Natural killer cell treated with Interleukin-12 subunit alpha and Interleukin-12 subunit beta and Interleukin-15 and Interleukin-18, amount 100 ng/mL, for 72 hours (primary cell): ENCODE measurements around the gene SYNDIG1L. TPM values are rescaled to one million over a fixed set of nuclear protein-coding genes. Genes with fewer than 3 reads are reported as not detected.
"Not testable (repeated sequence)": the region's sequence is repeated elsewhere in the genome, so short reads cannot be mapped to it uniquely, and the experiment has no call there.

Experiments used
- ATAC-seq, 2 donors: fragments of 150-1000 bp; cut with Tn5 transposase in 1 of 2; sonication (Bioruptor Pico), chemical (Tn5 transposase) in 1 of 2; 2 replicates each; pipeline ENCODE4 v1.10.0; 2021
- DNase-seq: peaks from one replicate; pipeline ENCODE4 v3.0.0; 2022; ENCODE audit warnings: low spot score
- H3K27ac Mint-ChIP-seq, 2 donors: 1 replicate in 1 of 2; 2 replicates in 1 of 2; pipeline ENCODE4 v1.8.0; 2022; ENCODE audit warnings: mixed read lengths in 2 of 2, mild to moderate bottlenecking in 1 of 2, moderate library complexity in 1 of 2
- H3K27me3 Mint-ChIP-seq, 2 donors: 1 replicate in 1 of 2; 2 replicates in 1 of 2; pipeline ENCODE4 v1.8.0; 2022; ENCODE audit warnings: mixed read lengths in 2 of 2
- H3K36me3 Mint-ChIP-seq: one replicate; pipeline ENCODE4 v1.8.0; 2022; ENCODE audit warnings: mixed read lengths
- H3K4me1 Mint-ChIP-seq, 2 donors: 1 replicate in 1 of 2; 2 replicates in 1 of 2; pipeline ENCODE4 v1.8.0; 2022; ENCODE audit warnings: low read depth in 2 of 2, mixed read lengths in 2 of 2, mild to moderate bottlenecking in 1 of 2
- H3K4me3 Mint-ChIP-seq: one replicate; pipeline ENCODE4 v1.8.0; 2022; ENCODE audit warnings: mixed read lengths
- H3K9me3 Mint-ChIP-seq: 2 replicates; pipeline ENCODE4 v1.8.0; 2022; ENCODE audit warnings: mixed read lengths
- total RNA-seq, 2 donors: library from RNA; stranded (reverse); gene quantifications; one replicate each; pipeline ENCODE4 v1.2.3, GENCODE V29; 2022

SYNDIG1L gene
- total RNA-seq, 2 donors from 2014 or later = not detected

GRCh38 chr14:74456684-74457564, 30.9 kb upstream of the SYNDIG1L start:
- no peak overlapping the region for H3K27ac Mint-ChIP-seq
- no peak overlapping the region for H3K4me3 Mint-ChIP-seq
- H3K27me3 Mint-ChIP-seq = peaks cover 29 to 31% of the 10 kb centered on the region in 2 donors
- H3K9me3 Mint-ChIP-seq = no peaks in the 10 kb centered on the region
- DNase-seq (no peak), ATAC-seq (no peak)
- H3K4me1 Mint-ChIP-seq = no peaks in the 10 kb centered on the region
- no peaks in the 10 kb centered on the region for H3K36me3 Mint-ChIP-seq

GRCh38 chr14:74454397-74454796, 28.4 kb upstream of the SYNDIG1L start:
- not testable (repeated sequence) for H3K4me3 Mint-ChIP-seq, DNase-seq, H3K9me3 Mint-ChIP-seq, ATAC-seq, H3K27ac Mint-ChIP-seq, H3K36me3 Mint-ChIP-seq, H3K4me1 Mint-ChIP-seq
- peaks cover 19 to 22% of the 10 kb centered on the region in 2 donors for H3K27me3 Mint-ChIP-seq

GRCh38 chr14:74444866-74445265, 18.9 kb upstream of the SYNDIG1L start:
- Mint-ChIP-seq H3K4me1 (no peaks in the 10 kb centered on the region), H3K27me3 (peaks cover 26 to 34% of the 10 kb centered on the region in 2 donors), H3K4me3 (no peak overlapping the region), H3K36me3 (no peaks in the 10 kb centered on the region), H3K9me3 (no peaks in the 10 kb centered on the region), H3K27ac (no peak overlapping the region)
- ATAC-seq = no peak
- no peak for DNase-seq

- H3K27ac Mint-ChIP-seq = no peak overlapping the region
- no peaks in the 10 kb centered on the region for H3K4me1 Mint-ChIP-seq
- peaks cover 12 to 23% of the 10 kb centered on the region in 2 donors for H3K27me3 Mint-ChIP-seq
- no peaks in the 10 kb centered on the region for H3K9me3 Mint-ChIP-seq
- no peak for ATAC-seq
- no peak overlapping the region for H3K4me3 Mint-ChIP-seq
- H3K36me3 Mint-ChIP-seq = no peaks in the 10 kb centered on the region
- no peak for DNase-seq
Measured at GRCh38 chr14:74442757-74443156, 16.7 kb upstream of the SYNDIG1L start.

GRCh38 chr14:74441113-74441512, 15.1 kb upstream of the SYNDIG1L start:
- H3K27me3 Mint-ChIP-seq = peaks cover 18 to 19% of the 10 kb centered on the region in 2 donors
- no peak overlapping the region for H3K4me3 Mint-ChIP-seq
- H3K9me3 Mint-ChIP-seq = no peaks in the 10 kb centered on the region
- H3K36me3 Mint-ChIP-seq = no peaks in the 10 kb centered on the region
- DNase-seq (no peak), ATAC-seq (no peak)
- H3K27ac Mint-ChIP-seq = no peak overlapping the region
- H3K4me1 Mint-ChIP-seq = no peaks in the 10 kb centered on the region

GRCh38 chr14:74438351-74438915, 12.4 kb upstream of the SYNDIG1L start:
- Mint-ChIP-seq H3K4me3 (no peak overlapping the region), H3K9me3 (no peaks in the 10 kb centered on the region), H3K4me1 (no peaks in the 10 kb centered on the region), H3K27me3 (peaks cover 22 to 33% of the 10 kb centered on the region in 2 donors), H3K36me3 (no peaks in the 10 kb centered on the region), H3K27ac (no peak overlapping the region)
- ATAC-seq = no peak
- DNase-seq = no peak

GRCh38 chr14:74437496-74438053, 11.6 kb upstream of the SYNDIG1L start:
- ATAC-seq = no peak
- Mint-ChIP-seq H3K9me3 (no peaks in the 10 kb centered on the region), H3K4me3 (no peak overlapping the region), H3K4me1 (no peaks in the 10 kb centered on the region), H3K27ac (no peak overlapping the region), H3K27me3 (peaks cover 15 to 27% of the 10 kb centered on the region in 2 donors), H3K36me3 (no peaks in the 10 kb centered on the region)
- no peak for DNase-seq

GRCh38 chr14:74434294-74434693, 8.3 kb upstream of the SYNDIG1L start:
- ATAC-seq (no peak), DNase-seq (no peak)
- peaks cover 16 to 40% of the 10 kb centered on the region in 2 donors for H3K27me3 Mint-ChIP-seq
- no peak overlapping the region for H3K4me3 Mint-ChIP-seq
- H3K9me3 Mint-ChIP-seq = no peaks in the 10 kb centered on the region
- H3K27ac Mint-ChIP-seq = no peak overlapping the region
- H3K36me3 Mint-ChIP-seq = no peaks in the 10 kb centered on the region
- H3K4me1 Mint-ChIP-seq = no peaks in the 10 kb centered on the region

GRCh38 chr14:74429991-74430390, 4.0 kb upstream of the SYNDIG1L start:
- H3K27ac Mint-ChIP-seq = no peak overlapping the region
- H3K36me3 Mint-ChIP-seq = no peaks in the 10 kb centered on the region
- ATAC-seq (no peak), DNase-seq (no peak)
- peaks cover 41 to 42% of the 10 kb centered on the region in 2 donors for H3K27me3 Mint-ChIP-seq
- peaks cover 3 to 6% of the 10 kb centered on the region in 2 donors for H3K4me1 Mint-ChIP-seq
- H3K4me3 Mint-ChIP-seq = no peak overlapping the region
- no peaks in the 10 kb centered on the region for H3K9me3 Mint-ChIP-seq

- ATAC-seq (no peak), DNase-seq (no peak)
- Mint-ChIP-seq H3K27me3 (peaks cover 39 to 41% of the 10 kb centered on the region in 2 donors), H3K4me3 (no peak overlapping the region), H3K9me3 (no peaks in the 10 kb centered on the region), H3K36me3 (no peaks in the 10 kb centered on the region), H3K27ac (no peak overlapping the region), H3K4me1 (peaks cover 3 to 6% of the 10 kb centered on the region in 2 donors)
Measured at GRCh38 chr14:74429221-74429691, 3.2 kb upstream of the SYNDIG1L start.

GRCh38 chr14:74427651-74428050, 1.6 kb upstream of the SYNDIG1L start:
- H3K4me1 Mint-ChIP-seq = peaks cover 3 to 6% of the 10 kb centered on the region in 2 donors
- no peaks in the 10 kb centered on the region for H3K36me3 Mint-ChIP-seq
- DNase-seq (no peak), ATAC-seq (no peak)
- no peak overlapping the region for H3K27ac Mint-ChIP-seq
- no peak overlapping the region for H3K4me3 Mint-ChIP-seq
- H3K27me3 Mint-ChIP-seq = peaks cover 38 to 41% of the 10 kb centered on the region in 2 donors
- no peaks in the 10 kb centered on the region for H3K9me3 Mint-ChIP-seq

GRCh38 chr14:74425525-74426201, 347 bp downstream of the SYNDIG1L start:
- ATAC-seq = peak; percentile 74 to 82
- H3K27me3 Mint-ChIP-seq = peaks cover 37 to 49% of the 10 kb centered on the region in 2 donors

GRCh38 chr14:74424606-74425005, 1.4 kb downstream of the SYNDIG1L start:
- H3K4me1 Mint-ChIP-seq = peaks cover 3 to 6% of the 10 kb centered on the region in 2 donors
- no peaks in the 10 kb centered on the region for H3K36me3 Mint-ChIP-seq
- DNase-seq (no peak), ATAC-seq (no peak)
- no peaks in the 10 kb centered on the region for H3K9me3 Mint-ChIP-seq
- no peak overlapping the region for H3K27ac Mint-ChIP-seq
- no peak overlapping the region for H3K4me3 Mint-ChIP-seq
- peaks cover 35 to 42% of the 10 kb centered on the region in 2 donors for H3K27me3 Mint-ChIP-seq

More at GRCh38 chr14:74425525-74426201, 347 bp downstream of the SYNDIG1L start:
- H3K36me3 Mint-ChIP-seq = no peaks in the 10 kb centered on the region
- H3K4me3 Mint-ChIP-seq = no peak overlapping the region
- peak; percentile 75 for DNase-seq
- H3K9me3 Mint-ChIP-seq = no peaks in the 10 kb centered on the region
- H3K27ac Mint-ChIP-seq = no peak overlapping the region
- H3K4me1 Mint-ChIP-seq = peaks cover 3 to 6% of the 10 kb centered on the region in 2 donors
